ENCODE data around the gene PCSK1.
"Not testable (repeated sequence)": the region's sequence is repeated elsewhere in the genome, so short reads cannot be mapped to it uniquely, and the experiment has no call there.

The PCSK1 gene

GRCh38 chr5:96374653-96375052, 58.4 kb downstream of the PCSK1 start:
- in situ Hi-C loops (cut with MboI; ENCODE audit: low sequenced_read_pairs), result no loop called here

GRCh38 chr5:96373381-96373733, 59.7 kb downstream of the PCSK1 start:
- in situ Hi-C loops (cut with MboI; ENCODE audit: low sequenced_read_pairs), result no loop called here

GRCh38 chr5:96372726-96373380, 60.2 kb downstream of the PCSK1 start:
- in situ Hi-C loops (cut with MboI; ENCODE audit: low sequenced_read_pairs), result no loop called here

- in situ Hi-C loops (cut with MboI; ENCODE audit: low sequenced_read_pairs), result no loop called here
Observed at GRCh38 chr5:96370976-96371375, 62.1 kb downstream of the PCSK1 start.

- in situ Hi-C loops (cut with MboI; ENCODE audit: low sequenced_read_pairs), result not testable (repeated sequence)
Observed at GRCh38 chr5:96367337-96367736, 65.7 kb downstream of the PCSK1 start.

GRCh38 chr5:96354237-96354636, 78.8 kb downstream of the PCSK1 start:
- in situ Hi-C loops (cut with MboI; ENCODE audit: low sequenced_read_pairs), result no loop called here

GRCh38 chr5:96353220-96353619, 79.8 kb downstream of the PCSK1 start:
- in situ Hi-C loops (cut with MboI; ENCODE audit: low sequenced_read_pairs), result no loop called here

- in situ Hi-C loops (cut with MboI; ENCODE audit: low sequenced_read_pairs), result no loop called here
Observed at GRCh38 chr5:96350678-96351077, 82.4 kb downstream of the PCSK1 start.

- in situ Hi-C loops (cut with MboI; ENCODE audit: low sequenced_read_pairs), result no loop called here
Observed at GRCh38 chr5:96348536-96348935, 84.5 kb downstream of the PCSK1 start.

- in situ Hi-C loops (cut with MboI; ENCODE audit: low sequenced_read_pairs), result no loop called here
Observed at GRCh38 chr5:96347502-96348292, 85.4 kb downstream of the PCSK1 start.

- in situ Hi-C loops (cut with MboI; ENCODE audit: low sequenced_read_pairs), result no loop called here
Observed at GRCh38 chr5:96344678-96345577, 88.1 kb downstream of the PCSK1 start.

- in situ Hi-C loops (cut with MboI; ENCODE audit: low sequenced_read_pairs), result no loop called here
Observed at GRCh38 chr5:96343094-96343493, 90.0 kb downstream of the PCSK1 start.

- in situ Hi-C loops (cut with MboI; ENCODE audit: low sequenced_read_pairs), result no loop called here
Observed at GRCh38 chr5:96342581-96342980, 90.5 kb downstream of the PCSK1 start.
